ENCODE data around the gene FGF12. TPM values are rescaled to one million over a fixed set of nuclear protein-coding genes. Genes with fewer than 3 reads are reported as not detected.

FGF12 gene
- total and polyA plus RNA-seq, 2 donors (not counting 1 experiment from before 2014, with no cell fraction given), result 0.03 TPM; not detected in 1

- Mint-ChIP-seq H3K4me3 (no peak overlapping the region), H3K27ac (no peak overlapping the region), H3K9me3 (ENCODE audit: insufficient read depth) (no peaks in the 10 kb centered on the region), H3K27me3 (no peaks in the 10 kb centered on the region), H3K4me1 (no peaks in the 10 kb centered on the region)
- no peak for ATAC-seq (ENCODE audit: low read depth)
- H4K20me1 ChIP-seq (ENCODE audit: control insufficient read depth, insufficient read depth, low read length, poor library complexity, severe bottlenecking), result no peaks in the 10 kb centered on the region
- no peaks in the 10 kb centered on the region for H3K9me3 ChIP-seq (ENCODE audit: control extremely low read depth in 1 of 3, control insufficient read depth in 2 of 3, insufficient read depth in 1 of 3, low read length in 2 of 3)
- H3K27me3 ChIP-seq (replicated peaks in 1 of 4; ENCODE audit: control extremely low read depth in 1 of 4, control insufficient read depth in 3 of 4, insufficient read depth in 4 of 4, low read length in 3 of 4), result no peaks in the 10 kb centered on the region
- intact Hi-C loops (cut with micrococcal nuclease), result no loop called here
- ChIA-PET CTCF (no interaction called here), POLR2A (no interaction called here)
- no peak overlapping the region for H3K4me3 ChIP-seq (ENCODE audit: control extremely low read depth in 1 of 5, extremely low read depth in 1 of 5, insufficient read depth in 1 of 5, low read depth in 2 of 5, low read length in 4 of 5)
- WGBS (ENCODE audit: insufficient coverage), result 80% methylated on average over 1 of the region's 3 CpGs
- no peak for TF ChIP-seq CTCF (IDR thresholded peaks at IDR 0.05)
- no peak for TF ChIP-seq EZH2 (IDR thresholded peaks at IDR 0.05; ENCODE audit: borderline replicate concordance, insufficient read depth, low read depth, low read length, poor library complexity, severe bottlenecking)
- DNase-seq, result no peak
- no peaks in the 10 kb centered on the region for H3K4me1 ChIP-seq (ENCODE audit: control insufficient read depth in 2 of 2, insufficient read depth in 2 of 2, low read length in 2 of 2)
- no peaks in the 10 kb centered on the region for H3K36me3 ChIP-seq (replicated peaks in 1 of 2; ENCODE audit: control extremely low read depth in 1 of 2, control insufficient read depth in 1 of 2, extremely low read depth in 1 of 2, insufficient read depth in 2 of 2, low read length in 1 of 2)
- H3K9ac ChIP-seq (ENCODE audit: low read length), result no peak overlapping the region
- no peak overlapping the region for H2AFZ ChIP-seq (ENCODE audit: insufficient read depth, low read depth, low read length, poor library complexity, severe bottlenecking)
- no peak overlapping the region for H3K27ac ChIP-seq (ENCODE audit: low read length in 2 of 2)
- no peak overlapping the region for H3K4me2 ChIP-seq (replicated peaks; ENCODE audit: low read depth, low read length, poor library complexity, severe bottlenecking)
- no peaks in the 10 kb centered on the region for H3K79me2 ChIP-seq (ENCODE audit: control insufficient read depth, insufficient read depth, low read length)
These were observed 453.7 kb downstream of the FGF12 start for GRCh38 chr3:192273697-192274010.

- Histone ChIP-seq H3K27me3 (replicated peaks in 1 of 4; ENCODE audit: control extremely low read depth in 1 of 4, control insufficient read depth in 3 of 4, insufficient read depth in 4 of 4, low read length in 3 of 4) (no peaks in the 10 kb centered on the region), H3K27ac (ENCODE audit: low read length in 2 of 2) (no peak overlapping the region), H3K4me1 (ENCODE audit: control insufficient read depth in 2 of 2, insufficient read depth in 2 of 2, low read length in 2 of 2) (no peaks in the 10 kb centered on the region), H3K9me3 (ENCODE audit: control extremely low read depth in 1 of 3, control insufficient read depth in 2 of 3, insufficient read depth in 1 of 3, low read length in 2 of 3) (no peaks in the 10 kb centered on the region), H3K4me3 (ENCODE audit: control extremely low read depth in 1 of 5, extremely low read depth in 1 of 5, insufficient read depth in 1 of 5, low read depth in 2 of 5, low read length in 4 of 5) (no peak overlapping the region), H3K9ac (ENCODE audit: low read length) (no peak overlapping the region), H3K4me2 (replicated peaks; ENCODE audit: low read depth, low read length, poor library complexity, severe bottlenecking) (no peak overlapping the region), H4K20me1 (ENCODE audit: control insufficient read depth, insufficient read depth, low read length, poor library complexity, severe bottlenecking) (no peaks in the 10 kb centered on the region), H3K79me2 (ENCODE audit: control insufficient read depth, insufficient read depth, low read length) (no peaks in the 10 kb centered on the region), H3K36me3 (replicated peaks in 1 of 2; ENCODE audit: control extremely low read depth in 1 of 2, control insufficient read depth in 1 of 2, extremely low read depth in 1 of 2, insufficient read depth in 2 of 2, low read length in 1 of 2) (no peaks in the 10 kb centered on the region), H2AFZ (ENCODE audit: insufficient read depth, low read depth, low read length, poor library complexity, severe bottlenecking) (no peak overlapping the region)
- ATAC-seq (ENCODE audit: low read depth) (no peak), DNase-seq (no peak)
- TF ChIP-seq CTCF (IDR thresholded peaks at IDR 0.05) (no peak), EZH2 (IDR thresholded peaks at IDR 0.05; ENCODE audit: borderline replicate concordance, insufficient read depth, low read depth, low read length, poor library complexity, severe bottlenecking) (no peak)
- H3K9me3 Mint-ChIP-seq (ENCODE audit: insufficient read depth), result no peaks in the 10 kb centered on the region
- no peaks in the 10 kb centered on the region for H3K4me1 Mint-ChIP-seq
- H3K27me3 Mint-ChIP-seq, result no peaks in the 10 kb centered on the region
- ChIA-PET POLR2A (no interaction called here), CTCF (no interaction called here)
- WGBS (ENCODE audit: insufficient coverage), result 90% methylated on average over 2 of the region's 3 CpGs
- intact Hi-C loops (cut with micrococcal nuclease), result no loop called here
- H3K27ac Mint-ChIP-seq, result no peak overlapping the region
- no peak overlapping the region for H3K4me3 Mint-ChIP-seq
These were observed 454.2 kb downstream of the FGF12 start for GRCh38 chr3:192273001-192273696.
